GM13977 (cell line): ENCODE results near the gene KRT79.

ENCODE experiments used
- DNase-seq: peaks from one replicate; pipeline ENCODE4 v3.0.0; 2012; ENCODE audit warnings: low spot score
- in situ Hi-C: fragments of 300-500 bp; cut with MboI; formaldehyde crosslinking; loops from one replicate; pipeline ENCODE4 v1.12.0; 2022; ENCODE audit warnings: low sequenced_read_pairs, low pct_unique_long_range_greater_than_20kb, mixed read lengths, inconsistent platforms; ENCODE audit not compliant: unreplicated experiment
- TF ChIP-seq, protein P1 (sequence below): IDR thresholded peaks from 2 replicates; pipeline ENCODE4 v1.5.1; 2012; ENCODE audit warnings: mild to moderate bottlenecking, control low read depth; ENCODE audit not compliant: insufficient read depth; ENCODE audit errors: extremely low read depth, missing control alignments

Gene KRT79

GRCh38 chr12:52835271-52836041, 1.3 kb upstream of the KRT79 start:
- TF ChIP-seq, protein P1, sequence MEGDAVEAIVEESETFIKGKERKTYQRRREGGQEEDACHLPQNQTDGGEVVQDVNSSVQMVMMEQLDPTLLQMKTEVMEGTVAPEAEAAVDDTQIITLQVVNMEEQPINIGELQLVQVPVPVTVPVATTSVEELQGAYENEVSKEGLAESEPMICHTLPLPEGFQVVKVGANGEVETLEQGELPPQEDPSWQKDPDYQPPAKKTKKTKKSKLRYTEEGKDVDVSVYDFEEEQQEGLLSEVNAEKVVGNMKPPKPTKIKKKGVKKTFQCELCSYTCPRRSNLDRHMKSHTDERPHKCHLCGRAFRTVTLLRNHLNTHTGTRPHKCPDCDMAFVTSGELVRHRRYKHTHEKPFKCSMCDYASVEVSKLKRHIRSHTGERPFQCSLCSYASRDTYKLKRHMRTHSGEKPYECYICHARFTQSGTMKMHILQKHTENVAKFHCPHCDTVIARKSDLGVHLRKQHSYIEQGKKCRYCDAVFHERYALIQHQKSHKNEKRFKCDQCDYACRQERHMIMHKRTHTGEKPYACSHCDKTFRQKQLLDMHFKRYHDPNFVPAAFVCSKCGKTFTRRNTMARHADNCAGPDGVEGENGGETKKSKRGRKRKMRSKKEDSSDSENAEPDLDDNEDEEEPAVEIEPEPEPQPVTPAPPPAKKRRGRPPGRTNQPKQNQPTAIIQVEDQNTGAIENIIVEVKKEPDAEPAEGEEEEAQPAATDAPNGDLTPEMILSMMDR: no peak
- in situ Hi-C loops: no loop called here
- DNase-seq: no peak

- no peak for DNase-seq
- in situ Hi-C loops: no loop called here
- TF ChIP-seq, protein P1: no peak
These were observed 553 bp upstream of the KRT79 start for GRCh38 chr12:52834727-52835001.

DNA sequence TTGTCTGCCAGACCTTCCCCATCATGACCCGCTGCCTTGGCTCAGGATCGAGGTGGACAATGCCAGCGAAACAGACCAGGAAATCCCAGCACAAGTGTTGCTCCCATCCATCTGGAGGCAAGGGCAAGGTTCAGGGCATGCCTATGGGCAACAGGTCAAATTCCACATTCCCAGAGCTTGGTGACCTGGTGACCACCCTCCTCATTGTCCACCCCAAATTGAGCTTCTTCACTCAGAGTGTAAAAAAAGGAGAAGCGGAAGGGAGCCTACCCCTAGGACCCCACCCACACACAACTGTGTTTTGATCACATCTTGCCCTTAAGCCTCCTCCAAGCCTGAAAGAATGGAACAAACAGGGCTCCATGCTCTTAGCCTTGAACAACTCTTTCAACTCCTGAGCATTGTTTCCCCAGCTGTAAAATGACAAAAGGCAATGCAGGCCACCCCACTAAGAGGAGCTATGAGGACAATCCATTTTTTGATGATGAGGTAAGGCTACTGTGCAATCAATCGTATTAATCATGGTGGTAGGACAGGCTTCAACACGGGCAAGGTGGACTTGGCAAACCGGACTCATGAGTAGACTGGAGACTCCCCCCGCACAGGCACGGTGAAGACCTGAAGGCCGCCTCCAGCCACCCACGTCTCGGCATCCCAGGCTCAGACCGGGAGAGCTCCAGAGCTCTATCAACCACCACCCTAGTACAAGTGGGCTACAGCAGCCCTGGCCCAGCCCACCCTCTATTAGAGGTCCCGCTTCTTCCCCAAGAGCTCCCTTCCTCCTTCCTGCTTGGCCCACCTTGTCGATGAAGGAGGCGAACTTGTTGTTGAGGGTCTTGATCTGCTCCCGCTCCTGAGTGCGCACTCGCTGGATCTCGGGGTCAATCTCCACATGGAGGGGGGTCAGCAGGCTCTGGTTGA, 866 bp downstream of the KRT79 start:
- DNase-seq: no peak
- in situ Hi-C loops: no loop called here
- TF ChIP-seq, protein P1: no peak

DNA sequence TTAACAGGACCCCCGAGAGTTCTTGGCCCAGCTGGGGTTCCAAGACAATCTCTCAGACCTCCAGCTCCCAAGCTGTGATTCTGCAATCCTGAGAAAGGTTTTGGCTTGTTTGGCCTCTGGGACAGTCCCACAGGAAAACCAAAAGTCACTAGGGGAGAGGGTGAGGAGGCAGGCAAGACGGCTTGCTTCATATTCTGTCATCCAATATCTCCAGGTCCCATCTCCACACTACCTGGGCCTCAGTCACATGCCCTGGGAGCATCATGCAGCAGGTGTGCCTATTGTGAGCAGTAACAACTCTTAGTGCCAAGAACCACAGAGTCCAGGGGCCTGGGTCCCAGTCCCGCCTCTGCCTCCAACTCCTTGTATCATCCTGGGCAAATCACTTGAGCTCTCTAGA, 1.7 kb downstream of the KRT79 start:
- TF ChIP-seq, protein P1: no peak
- in situ Hi-C loops: no loop called here
- DNase-seq: no peak

- TF ChIP-seq, protein P1: no peak
- DNase-seq: no peak
- in situ Hi-C loops: no loop called here
These were observed 2.9 kb downstream of the KRT79 start for GRCh38 chr12:52831251-52831650.

DNA sequence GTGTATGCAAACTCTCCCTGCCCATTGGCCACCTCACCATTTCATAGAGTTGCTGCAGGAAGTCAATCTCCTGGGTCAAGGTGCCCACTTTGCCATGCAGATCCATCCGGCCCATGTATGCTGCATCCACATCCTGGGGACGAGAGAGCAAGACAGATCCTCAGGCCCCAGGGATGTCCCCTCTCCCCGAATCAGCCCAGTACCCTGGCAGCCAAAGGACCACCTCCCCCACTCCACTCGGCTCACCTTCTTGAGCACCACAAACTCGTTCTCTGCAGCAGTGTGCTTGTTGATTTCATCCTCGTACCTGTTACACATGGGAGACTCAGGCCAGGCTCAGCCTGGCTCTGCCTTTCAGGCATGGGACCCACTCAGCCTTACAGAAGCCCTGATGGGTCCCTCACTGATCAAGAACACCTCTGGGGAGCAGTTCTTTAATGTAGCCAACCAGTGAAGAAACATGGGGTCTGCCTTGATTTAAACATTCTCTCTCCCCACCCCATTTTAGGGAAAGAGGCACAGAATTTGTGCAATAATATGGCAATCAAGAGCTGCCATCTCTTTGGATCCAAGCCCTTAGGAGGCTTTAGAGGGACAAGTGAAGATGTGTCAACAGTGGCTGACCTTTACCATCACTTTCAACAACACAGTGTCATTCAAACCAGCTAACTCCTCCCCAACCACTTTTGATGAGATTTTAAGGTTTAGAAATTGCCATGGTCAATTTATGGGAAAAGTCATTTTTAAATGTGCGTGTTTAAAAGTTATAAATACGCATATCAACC, 3.9 kb downstream of the KRT79 start:
- in situ Hi-C loops: no loop called here
- DNase-seq: no peak

More for the DNA sequence above, 3.9 kb downstream of the KRT79 start:
- TF ChIP-seq, protein P1: no peak
